C4-2B (cell line): ENCODE results near the gene C17orf113.

Experiments used
- CTCF ChIP-seq: fragments of 450-650 bp; conservative IDR thresholded peaks from 2 replicates; pipeline ENCODE4 v1.5.1; 2017; ENCODE audit warnings: mild to moderate bottlenecking
- ZFX ChIP-seq: fragments of 450-650 bp; IDR thresholded peaks from 2 replicates; pipeline ENCODE4 v1.6.1; 2017

GRCh38 chr17:42025191-42025579 is 25.2 kb downstream of the C17orf113 start:
- no peak; the same call in none of the 2 replicates for TF ChIP-seq CTCF
- no peak for TF ChIP-seq ZFX
